GM12801 (cell line): Measurements from ENCODE around the gene CD46.

Experiments used
- TF ChIP-seq, protein P1 (sequence below): IDR thresholded peaks from one replicate; pipeline ENCODE4 v1.5.1; 2011; ENCODE audit warnings: control low read depth; ENCODE audit not compliant: insufficient read length; ENCODE audit errors: extremely low read depth

The CD46 gene

DNA sequence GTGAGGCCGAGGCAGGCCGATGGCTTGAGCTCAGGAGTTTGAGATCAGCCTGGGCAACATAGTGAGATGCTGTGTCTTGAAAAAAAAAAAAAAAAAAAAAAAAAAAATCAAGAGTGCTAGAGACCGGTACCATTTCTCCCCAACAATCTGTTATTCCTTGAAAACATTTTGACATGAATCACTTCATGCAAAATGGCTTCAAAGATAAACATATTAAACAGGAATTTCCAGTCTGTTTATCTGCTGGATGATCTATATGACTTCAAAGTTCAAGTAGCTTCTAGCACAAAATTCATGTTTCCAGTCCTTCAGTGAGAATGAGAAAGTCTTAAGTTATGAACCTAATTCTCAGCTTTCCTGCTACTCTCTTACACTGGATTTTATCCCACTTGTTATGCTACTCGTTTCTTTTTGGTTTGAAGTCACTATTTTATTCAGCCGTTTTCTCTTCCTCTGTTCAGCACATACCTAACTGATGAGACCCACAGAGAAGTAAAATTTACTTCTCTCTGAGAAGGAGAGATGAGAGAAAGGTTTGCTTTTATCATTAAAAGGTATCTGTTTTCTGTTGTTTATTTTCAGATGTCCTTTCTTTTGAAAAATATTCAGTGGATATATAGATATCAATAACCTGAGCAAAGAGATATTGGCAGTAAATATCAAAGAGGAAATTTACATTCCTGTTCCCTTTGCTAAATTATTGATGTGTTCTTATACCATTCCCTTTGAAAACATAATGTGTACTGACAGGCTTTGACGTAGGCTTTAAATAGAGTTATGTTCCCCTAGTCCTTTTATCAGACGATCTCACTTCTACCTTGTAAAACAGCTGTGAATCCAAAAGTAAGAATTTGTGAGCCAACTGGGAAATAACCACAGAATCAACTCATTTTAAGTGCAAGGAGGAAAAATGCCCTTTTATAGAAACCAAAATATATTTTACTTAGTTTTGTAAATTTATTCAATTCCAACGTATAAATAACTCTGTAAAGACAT is 38.2 kb downstream of the CD46 start:
- TF ChIP-seq, protein P1, sequence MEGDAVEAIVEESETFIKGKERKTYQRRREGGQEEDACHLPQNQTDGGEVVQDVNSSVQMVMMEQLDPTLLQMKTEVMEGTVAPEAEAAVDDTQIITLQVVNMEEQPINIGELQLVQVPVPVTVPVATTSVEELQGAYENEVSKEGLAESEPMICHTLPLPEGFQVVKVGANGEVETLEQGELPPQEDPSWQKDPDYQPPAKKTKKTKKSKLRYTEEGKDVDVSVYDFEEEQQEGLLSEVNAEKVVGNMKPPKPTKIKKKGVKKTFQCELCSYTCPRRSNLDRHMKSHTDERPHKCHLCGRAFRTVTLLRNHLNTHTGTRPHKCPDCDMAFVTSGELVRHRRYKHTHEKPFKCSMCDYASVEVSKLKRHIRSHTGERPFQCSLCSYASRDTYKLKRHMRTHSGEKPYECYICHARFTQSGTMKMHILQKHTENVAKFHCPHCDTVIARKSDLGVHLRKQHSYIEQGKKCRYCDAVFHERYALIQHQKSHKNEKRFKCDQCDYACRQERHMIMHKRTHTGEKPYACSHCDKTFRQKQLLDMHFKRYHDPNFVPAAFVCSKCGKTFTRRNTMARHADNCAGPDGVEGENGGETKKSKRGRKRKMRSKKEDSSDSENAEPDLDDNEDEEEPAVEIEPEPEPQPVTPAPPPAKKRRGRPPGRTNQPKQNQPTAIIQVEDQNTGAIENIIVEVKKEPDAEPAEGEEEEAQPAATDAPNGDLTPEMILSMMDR: no peak

DNA sequence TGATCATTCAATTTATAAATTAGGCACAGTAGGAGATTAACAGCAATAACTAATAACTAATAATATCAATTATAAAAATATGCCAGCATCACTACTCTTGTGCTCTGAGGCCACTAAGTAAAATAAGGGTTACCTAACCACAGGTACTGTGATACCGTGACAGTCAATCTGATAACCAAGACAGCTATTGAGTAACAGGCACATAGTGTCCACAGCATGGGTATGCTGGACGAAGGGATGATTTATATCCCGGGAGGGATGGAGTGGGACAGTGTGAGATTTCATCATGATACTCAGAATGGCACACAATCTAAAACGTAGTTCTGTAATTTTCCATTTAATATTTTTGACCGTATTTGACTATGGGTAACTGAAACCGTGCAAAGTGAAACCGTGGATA is 39.4 kb downstream of the CD46 start:
- TF ChIP-seq, protein P1: no peak

DNA sequence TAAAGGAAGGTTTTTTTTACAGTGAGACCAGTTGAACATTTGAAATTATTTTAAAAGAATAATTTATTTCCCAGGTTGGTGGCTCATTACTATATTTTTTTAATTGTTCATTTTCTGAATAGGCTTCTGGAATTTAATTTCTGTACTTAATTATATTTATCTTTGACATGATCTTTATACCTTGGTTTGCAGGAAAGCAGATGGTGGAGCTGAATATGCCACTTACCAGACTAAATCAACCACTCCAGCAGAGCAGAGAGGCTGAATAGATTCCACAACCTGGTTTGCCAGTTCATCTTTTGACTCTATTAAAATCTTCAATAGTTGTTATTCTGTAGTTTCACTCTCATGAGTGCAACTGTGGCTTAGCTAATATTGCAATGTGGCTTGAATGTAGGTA is 41.5 kb downstream of the CD46 start:
- TF ChIP-seq, protein P1: no peak

DNA sequence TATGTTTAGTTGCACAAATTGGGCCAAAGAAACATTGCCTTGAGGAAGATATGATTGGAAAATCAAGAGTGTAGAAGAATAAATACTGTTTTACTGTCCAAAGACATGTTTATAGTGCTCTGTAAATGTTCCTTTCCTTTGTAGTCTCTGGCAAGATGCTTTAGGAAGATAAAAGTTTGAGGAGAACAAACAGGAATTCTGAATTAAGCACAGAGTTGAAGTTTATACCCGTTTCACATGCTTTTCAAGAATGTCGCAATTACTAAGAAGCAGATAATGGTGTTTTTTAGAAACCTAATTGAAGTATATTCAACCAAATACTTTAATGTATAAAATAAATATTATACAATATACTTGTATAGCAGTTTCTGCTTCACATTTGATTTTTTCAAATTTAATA is 43.0 kb downstream of the CD46 start:
- TF ChIP-seq, protein P1: no peak

DNA sequence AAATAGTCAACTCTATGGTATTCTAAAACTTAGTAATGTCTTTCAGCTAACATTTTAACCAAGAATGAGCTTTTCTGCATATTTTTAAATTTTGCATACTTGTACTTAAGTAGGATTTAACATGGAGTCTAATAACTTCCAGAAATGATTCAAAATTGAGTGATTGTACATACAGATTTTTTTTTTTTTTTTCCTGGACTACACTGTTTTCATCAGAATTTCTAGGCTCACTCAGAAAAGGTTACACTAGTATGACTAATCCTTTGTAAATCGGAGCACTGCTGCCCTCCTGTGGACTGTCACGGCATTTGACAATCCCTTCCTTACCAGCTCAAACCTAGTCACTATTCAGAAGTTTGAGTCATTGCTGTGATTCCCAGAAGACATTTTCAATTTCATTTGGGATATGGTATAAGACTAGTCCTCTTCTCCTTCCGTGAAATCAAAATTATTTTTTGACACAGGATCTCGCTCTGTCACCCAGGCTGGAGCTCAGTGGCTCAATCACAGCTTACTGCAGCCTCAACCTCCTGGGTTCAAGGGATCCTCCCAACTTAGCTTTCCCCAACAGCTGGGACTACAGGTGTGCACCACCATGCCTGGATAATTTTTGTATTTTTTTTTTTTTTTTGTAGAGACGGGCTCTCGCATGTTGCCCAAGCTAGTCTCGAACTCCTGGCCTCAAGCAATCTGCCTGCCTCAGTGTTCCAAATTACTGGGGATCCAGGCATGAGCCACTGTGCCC is 45.5 kb downstream of the CD46 start:
- TF ChIP-seq, protein P1: no peak

DNA sequence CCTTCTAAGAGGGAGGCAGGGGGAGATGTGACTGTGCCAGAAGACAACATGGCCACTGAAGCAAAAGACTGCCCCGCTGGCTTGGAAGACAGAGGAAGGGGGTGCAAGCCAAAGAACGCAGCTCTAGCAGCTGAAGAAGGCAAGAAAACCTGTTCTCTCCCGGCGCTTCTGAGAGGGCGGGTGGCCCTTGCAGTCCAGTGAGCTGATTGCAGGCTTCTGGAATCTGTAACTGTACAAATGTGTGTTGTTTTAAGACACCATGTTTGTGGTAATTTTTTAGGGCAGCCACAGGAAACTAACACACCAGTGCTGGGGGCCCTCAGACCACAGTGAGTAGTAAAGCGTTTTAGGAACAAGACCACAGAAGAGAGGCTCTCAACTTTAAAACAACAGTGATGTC is 47.0 kb downstream of the CD46 start:
- TF ChIP-seq, protein P1: no peak

DNA sequence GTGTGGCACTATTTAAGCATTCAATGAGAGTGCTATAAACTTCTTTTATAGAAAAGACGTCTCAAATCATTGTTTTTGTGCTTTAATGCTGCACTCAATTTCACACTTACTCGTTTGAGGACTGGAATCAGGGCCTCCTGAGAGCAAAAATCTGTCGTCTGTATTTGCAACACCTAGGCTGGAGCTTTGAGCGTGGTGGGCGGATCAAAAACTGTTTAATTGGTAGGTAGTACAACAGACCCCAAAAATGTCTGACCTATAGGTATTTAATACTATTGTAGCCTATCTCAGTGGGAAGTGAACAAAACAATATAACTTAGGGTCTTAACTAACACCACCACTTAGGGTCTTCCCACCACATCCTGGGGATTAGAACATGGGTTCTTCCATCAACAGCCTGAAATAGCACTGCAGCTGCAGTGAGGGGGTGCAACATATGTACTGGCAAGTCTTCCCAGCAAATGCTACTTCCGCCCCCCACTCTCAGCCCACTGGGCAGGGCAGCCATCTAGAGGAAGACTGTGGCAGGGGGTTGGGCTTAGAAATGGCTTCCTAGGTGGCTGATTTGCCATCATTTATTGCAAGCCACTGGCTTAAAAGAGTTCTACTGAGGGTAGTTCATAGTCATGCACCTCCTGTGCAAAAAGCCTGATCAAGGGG is 48.3 kb downstream of the CD46 start:
- TF ChIP-seq, protein P1: no peak
